HG03280 (cell line): ENCODE measurements around the gene GZMM.
"Not testable (repeated sequence)": the region's sequence is repeated elsewhere in the genome, so short reads cannot be mapped to it uniquely, and the experiment has no call there.

Experiments
- ATAC-seq: cut with Tn5 transposase; IDR thresholded peaks from one replicate; pipeline ENCODE4 v1.9.1; 2021; ENCODE audit warnings: mild to moderate bottlenecking, moderate library complexity; ENCODE audit not compliant: unreplicated experiment

The GZMM gene

GRCh38 chr19:580274-580835 lies 36.5 kb downstream of the GZMM start:
- ATAC-seq: no peak

GRCh38 chr19:581399-582111 lies 37.7 kb downstream of the GZMM start:
- ATAC-seq: no peak

- no peak for ATAC-seq
These were observed 38.8 kb downstream of the GZMM start for GRCh38 chr19:582497-583197.

GRCh38 chr19:583198-583967 lies 39.5 kb downstream of the GZMM start:
- no peak for ATAC-seq

- ATAC-seq: no peak
These were observed 40.1 kb downstream of the GZMM start for GRCh38 chr19:583968-584239.

- ATAC-seq: no peak
These were observed 40.6 kb downstream of the GZMM start for GRCh38 chr19:584240-585001.

- not testable (repeated sequence) for ATAC-seq
These were observed 41.3 kb downstream of the GZMM start for GRCh38 chr19:585146-585545.

GRCh38 chr19:585551-586110 lies 41.8 kb downstream of the GZMM start:
- no peak for ATAC-seq

- no peak for ATAC-seq
These were observed 44.4 kb downstream of the GZMM start for GRCh38 chr19:588093-588740.

- ATAC-seq: no peak
These were observed 45.2 kb downstream of the GZMM start for GRCh38 chr19:588741-589692.

GRCh38 chr19:589693-590395 lies 46.0 kb downstream of the GZMM start, which contains the start of gene HCN2:
HCN2 (plus strand) TSS chr19:589881; CDS start chr19:589946, 65 bp downstream.
- no peak for ATAC-seq

GRCh38 chr19:590396-590745 lies 46.5 kb downstream of the GZMM start:
- ATAC-seq: no peak

GRCh38 chr19:590750-591098 lies 46.9 kb downstream of the GZMM start:
- no peak for ATAC-seq

GRCh38 chr19:591099-591958 lies 47.5 kb downstream of the GZMM start:
- ATAC-seq: no peak

GRCh38 chr19:592101-592500 lies 48.2 kb downstream of the GZMM start:
- no peak for ATAC-seq

- no peak for ATAC-seq
These were observed 49.2 kb downstream of the GZMM start for GRCh38 chr19:593055-593454.

- ATAC-seq: no peak
These were observed 49.7 kb downstream of the GZMM start for GRCh38 chr19:593505-593904.
